Fibroblast of lung (primary cell): ENCODE data around the gene PTPRM.

Experiments used
- CTCF ChIP-seq, 2 donors: IDR thresholded peaks in 1 of 2; conservative IDR thresholded peaks in 1 of 2; 1 replicate in 1 of 2; 2 replicates in 1 of 2; pipeline ENCODE4 v1.5.1; 2011 to 2012; ENCODE audit warnings: low read length in 2 of 2, control low read depth in 1 of 2, inconsistent platforms in 1 of 2, low read depth in 1 of 2, mild to moderate bottlenecking in 1 of 2
- EZH2 ChIP-seq: IDR thresholded peaks from 2 replicates; pipeline ENCODE4 v1.5.1; 2012; ENCODE audit warnings: low read length, control low read depth, mild to moderate bottlenecking; ENCODE audit errors: missing control alignments

GRCh38 chr18:8106603-8107002, 539.5 kb downstream of the PTPRM start:
- TF ChIP-seq CTCF (conservative IDR thresholded peaks at IDR 0.05 in 1 of 2, IDR thresholded peaks at IDR 0.05 in 1 of 2; ENCODE audit: low read depth in 1 of 2, low read length in 2 of 2) (no peak), EZH2 (no peak)
